Neural progenitor cell (in vitro differentiated cells): Measurements from ENCODE around the gene ITPK1. TPM values are rescaled to one million over a fixed set of nuclear protein-coding genes. Genes with fewer than 3 reads are reported as not detected.

Source experiments
- DNase-seq: peaks from one replicate; pipeline ENCODE4 v3.0.0-alpha.2; 2016; ENCODE audit warnings: low spot score
- H2AFZ ChIP-seq: fragments of 200-600 bp; sonication (generic); replicated peaks from 2 replicates; pipeline ENCODE4 v1.6.1; 2016; ENCODE audit warnings: antibody characterized with exemption
- H3F3A ChIP-seq: fragments of 200-600 bp; sonication (generic); 2 replicates; pipeline ENCODE4 v1.6.1; 2016; ENCODE audit warnings: antibody characterized with exemption, low read depth
- H3K27ac ChIP-seq: fragments of 200-600 bp; sonication (generic); 2 replicates; pipeline ENCODE4 v1.5.1; 2016; ENCODE audit warnings: mild to moderate bottlenecking
- H3K27me3 ChIP-seq: fragments of 200-600 bp; sonication (generic); 2 replicates; pipeline ENCODE4 v1.6.1; 2016; ENCODE audit warnings: mild to moderate bottlenecking, moderate library complexity
- H3K36me3 ChIP-seq: fragments of 200-600 bp; sonication (generic); 2 replicates; pipeline ENCODE4 v1.5.1; 2016
- H3K4me1 ChIP-seq: fragments of 200-600 bp; sonication (generic); 2 replicates; pipeline ENCODE4 v1.6.1; 2016; ENCODE audit warnings: mixed run types
- H3K4me2 ChIP-seq: fragments of 200-600 bp; sonication (generic); 2 replicates; pipeline ENCODE4 v1.6.1; 2016
- H3K4me3 ChIP-seq: fragments of 200-600 bp; sonication (generic); 2 replicates; pipeline ENCODE4 v1.5.1; 2016
- H3K79me2 ChIP-seq: fragments of 200-600 bp; sonication (generic); 2 replicates; pipeline ENCODE4 v1.6.1; 2016; ENCODE audit warnings: low read depth
- H3K9ac ChIP-seq: fragments of 200-600 bp; sonication (generic); 2 replicates; pipeline ENCODE4 v1.6.1; 2016
- H3K9me3 ChIP-seq: fragments of 200-600 bp; sonication (generic); 2 replicates; pipeline ENCODE4 v1.5.1; 2016; ENCODE audit warnings: low read depth
- H4K20me1 ChIP-seq: fragments of 200-600 bp; sonication (generic); 2 replicates; pipeline ENCODE4 v1.6.1; 2016; ENCODE audit warnings: low read depth
- H3K27ac Mint-ChIP-seq: 3 replicates; pipeline ENCODE4 v1.8.0; 2021; ENCODE audit warnings: mixed read lengths
- H3K27me3 Mint-ChIP-seq: 2 replicates; pipeline ENCODE4 v1.8.0; 2022; ENCODE audit warnings: low read depth, mild to moderate bottlenecking, inconsistent platforms, moderate library complexity, mixed read lengths; ENCODE audit not compliant: insufficient read depth
- H3K36me3 Mint-ChIP-seq: 3 replicates; pipeline ENCODE4 v1.8.0; 2021; ENCODE audit warnings: mixed read lengths
- H3K4me1 Mint-ChIP-seq: 3 replicates; pipeline ENCODE4 v1.8.0; 2021; ENCODE audit warnings: mixed read lengths
- H3K4me3 Mint-ChIP-seq: 3 replicates; pipeline ENCODE4 v1.8.0; 2021; ENCODE audit warnings: mild to moderate bottlenecking, moderate library complexity, mixed read lengths
- H3K9me3 Mint-ChIP-seq: 3 replicates; pipeline ENCODE4 v1.8.0; 2020; ENCODE audit warnings: mixed read lengths
- CTCF ChIP-seq: fragments of 200-600 bp; sonication (generic); IDR thresholded peaks from 2 replicates; pipeline ENCODE4 v1.5.1; 2017; ENCODE audit warnings: antibody characterized with exemption, mild to moderate bottlenecking
- EZH2 ChIP-seq: fragments of 200-600 bp; sonication (generic); IDR thresholded peaks from 2 replicates; pipeline ENCODE4 v1.6.1; 2017; ENCODE audit warnings: antibody characterized with exemption, mild to moderate bottlenecking, moderate library complexity
- EZH2phosphoT487 ChIP-seq: fragments of 200-600 bp; sonication (generic); IDR thresholded peaks from 2 replicates; pipeline ENCODE4 v1.6.1; 2017; ENCODE audit warnings: antibody characterized with exemption
- total RNA-seq: library from RNA; depleted of rRNA; stranded (reverse); fragments of >200 nt; gene quantifications from 2 replicates; pipeline ENCODE4 v1.2.3, GENCODE V29; 2015; ENCODE audit warnings: low replicate concordance

Gene ITPK1
- total RNA-seq, 1 donor from 2014 or later: 25.8 TPM

DNA sequence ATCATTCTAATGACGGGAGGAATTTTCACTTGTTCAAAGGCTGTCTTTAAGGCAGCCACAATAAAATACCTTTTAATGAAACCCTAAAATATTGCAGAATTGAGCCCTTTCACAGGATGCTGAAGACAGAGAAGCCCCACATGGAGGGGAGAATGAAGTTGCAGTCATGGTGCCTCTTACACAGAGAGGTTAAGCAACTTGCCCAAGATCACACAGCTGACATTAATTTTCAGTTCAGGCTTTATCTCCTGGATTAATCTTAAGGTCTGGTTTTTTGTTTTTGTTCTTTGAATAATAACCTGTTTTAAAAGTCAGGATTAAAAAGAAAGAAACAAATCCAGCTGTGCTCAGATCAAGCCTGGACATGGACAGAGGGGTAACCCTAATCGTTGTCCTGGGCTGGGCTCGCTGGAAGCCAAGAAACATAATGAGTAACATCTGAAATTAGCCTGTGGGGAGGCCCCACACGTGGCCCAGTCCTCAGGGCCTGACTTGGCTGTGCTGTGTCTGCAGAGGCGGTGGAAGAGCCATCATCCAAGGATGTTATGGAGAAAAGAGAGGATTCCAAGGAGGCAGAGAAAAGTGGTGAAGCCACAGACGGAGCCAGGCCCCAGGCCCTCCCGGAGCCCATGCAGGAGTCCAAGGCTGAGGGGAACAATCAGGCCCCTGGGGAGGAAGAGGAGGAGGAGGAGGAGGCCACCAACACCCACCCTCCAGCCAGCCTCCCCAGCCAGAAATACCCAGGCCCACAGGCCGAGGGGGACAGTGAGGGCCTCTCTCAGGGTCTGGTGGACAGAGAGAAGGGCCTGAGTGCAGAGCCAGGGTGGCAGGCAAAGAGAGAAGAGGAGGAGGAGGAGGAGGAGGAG is 184.8 kb downstream of the ITPK1 start:
- H3K9me3 ChIP-seq: no peaks in the 10 kb centered on the region
- H3F3A ChIP-seq: no peaks in the 10 kb centered on the region
- no peaks in the 10 kb centered on the region for H3K79me2 ChIP-seq
- no peak for TF ChIP-seq EZH2phosphoT487
- no peak for TF ChIP-seq EZH2
- TF ChIP-seq CTCF: no peak
- H3K4me1 ChIP-seq: no peaks in the 10 kb centered on the region
- Mint-ChIP-seq H3K27me3 (peaks cover 6% of the 10 kb centered on the region), H3K9me3 (no peaks in the 10 kb centered on the region), H3K4me1 (no peaks in the 10 kb centered on the region), H3K4me3 (no peak overlapping the region), H3K36me3 (no peaks in the 10 kb centered on the region), H3K27ac (no peak overlapping the region)
- peaks cover 9% of the 10 kb centered on the region for H3K27me3 ChIP-seq
- DNase-seq: no peak
- no peak overlapping the region for H3K4me3 ChIP-seq
- no peaks in the 10 kb centered on the region for H3K36me3 ChIP-seq
- no peak overlapping the region for H3K4me2 ChIP-seq
- H3K27ac ChIP-seq: no peak overlapping the region
- H2AFZ ChIP-seq: no peak overlapping the region
- no peaks in the 10 kb centered on the region for H4K20me1 ChIP-seq
- no peak overlapping the region for H3K9ac ChIP-seq

DNA sequence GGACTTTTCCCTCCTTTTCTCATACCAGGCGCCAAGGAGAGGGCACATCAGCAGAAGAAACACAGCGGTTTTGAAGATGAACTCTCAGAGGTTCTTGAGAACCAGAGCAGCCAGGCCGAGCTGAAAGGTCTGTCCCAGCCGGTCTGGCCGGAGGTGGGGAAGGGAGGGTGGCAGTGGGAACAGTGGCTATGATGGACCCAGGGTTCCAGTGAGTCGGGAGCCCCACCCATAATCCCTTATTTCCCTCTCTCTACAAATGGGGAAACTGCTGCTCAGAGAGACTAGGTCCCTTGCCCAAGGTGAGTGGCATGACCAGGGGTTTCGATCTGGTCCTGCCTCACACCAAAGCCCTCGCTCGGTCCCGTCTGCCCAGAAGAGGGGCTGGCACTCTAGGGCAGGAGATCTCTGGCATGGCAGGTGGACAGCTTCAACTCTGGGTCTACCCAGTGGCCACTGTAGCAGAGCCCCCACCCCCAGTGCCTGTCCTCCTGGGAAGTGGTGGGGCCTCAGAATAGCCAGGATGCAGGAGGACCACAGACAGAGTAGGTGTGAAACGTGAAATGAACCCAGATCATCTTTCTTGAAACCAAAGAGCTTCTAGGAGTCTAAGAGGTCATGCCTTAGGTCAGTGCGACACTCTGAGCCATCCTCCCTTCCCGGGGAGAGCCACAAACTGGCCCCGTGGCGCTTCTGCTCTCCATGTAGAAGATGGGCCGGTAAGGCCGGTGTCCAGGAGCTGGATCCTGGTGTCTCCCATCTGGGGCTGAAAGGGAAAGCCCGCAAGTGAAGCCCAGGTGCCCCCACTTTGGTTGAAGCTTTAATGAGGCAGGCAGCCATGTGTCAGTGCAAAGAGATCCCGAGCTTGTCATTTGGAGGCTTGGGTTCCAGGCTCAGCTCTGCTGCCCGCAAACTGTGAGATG is 185.8 kb downstream of the ITPK1 start:
- no peaks in the 10 kb centered on the region for H3F3A ChIP-seq
- no peak overlapping the region for H3K4me3 Mint-ChIP-seq
- no peak overlapping the region for H3K27ac Mint-ChIP-seq
- H3K36me3 ChIP-seq: no peaks in the 10 kb centered on the region
- no peaks in the 10 kb centered on the region for H3K36me3 Mint-ChIP-seq
- peaks cover 15% of the 10 kb centered on the region for H3K27me3 ChIP-seq
- no peak overlapping the region for H2AFZ ChIP-seq
- DNase-seq: no peak
- no peak overlapping the region for H3K4me3 ChIP-seq
- H4K20me1 ChIP-seq: no peaks in the 10 kb centered on the region
- H3K4me1 ChIP-seq: no peaks in the 10 kb centered on the region
- no peaks in the 10 kb centered on the region for H3K9me3 ChIP-seq
- no peak for TF ChIP-seq CTCF
- TF ChIP-seq EZH2phosphoT487: no peak
- H3K9me3 Mint-ChIP-seq: no peaks in the 10 kb centered on the region
- no peaks in the 10 kb centered on the region for H3K4me1 Mint-ChIP-seq
- H3K27me3 Mint-ChIP-seq: peaks cover 7% of the 10 kb centered on the region
- no peak overlapping the region for H3K27ac ChIP-seq
- H3K4me2 ChIP-seq: no peak overlapping the region
- H3K79me2 ChIP-seq: no peaks in the 10 kb centered on the region
- no peak overlapping the region for H3K9ac ChIP-seq

- H3K4me2 ChIP-seq: no peak overlapping the region
- no peaks in the 10 kb centered on the region for H3K4me1 ChIP-seq
- no peak for DNase-seq
- peaks cover 23% of the 10 kb centered on the region for H3K27me3 ChIP-seq
- Mint-ChIP-seq H3K4me3 (no peak overlapping the region), H3K36me3 (no peaks in the 10 kb centered on the region), H3K27ac (no peak overlapping the region), H3K9me3 (no peaks in the 10 kb centered on the region), H3K27me3 (peaks cover 15% of the 10 kb centered on the region), H3K4me1 (no peaks in the 10 kb centered on the region)
- H3F3A ChIP-seq: no peaks in the 10 kb centered on the region
- no peaks in the 10 kb centered on the region for H3K79me2 ChIP-seq
- TF ChIP-seq EZH2: no peak
- H3K4me3 ChIP-seq: no peak overlapping the region
- H2AFZ ChIP-seq: no peak overlapping the region
- no peak overlapping the region for H3K27ac ChIP-seq
- peaks cover 1% of the 10 kb centered on the region for H4K20me1 ChIP-seq
- no peaks in the 10 kb centered on the region for H3K36me3 ChIP-seq
- H3K9me3 ChIP-seq: no peaks in the 10 kb centered on the region
- no peak overlapping the region for H3K9ac ChIP-seq
These were observed 186.6 kb downstream of the ITPK1 start for GRCh38 chr14:92928961-92929688.
